ENCODE measurements around the gene DNAAF8.

Gene DNAAF8

GRCh38 chr16:4785758-4786433 is 51.6 kb downstream of the DNAAF8 start:
- in situ Hi-C loops (cut with MboI; ENCODE audit: low sequenced_read_pairs, unreplicated experiment): no loop called here
- no peak for DNase-seq (ENCODE audit: low spot score)
- no peak for TF ChIP-seq CTCF (IDR thresholded peaks at IDR 0.05; ENCODE audit: borderline replicate concordance, control extremely low read depth, extremely low read depth, insufficient read depth, missing control alignments)

- no peak for DNase-seq (ENCODE audit: low spot score)
- in situ Hi-C loops (cut with MboI; ENCODE audit: low sequenced_read_pairs, unreplicated experiment): no loop called here
- TF ChIP-seq CTCF (IDR thresholded peaks at IDR 0.05; ENCODE audit: borderline replicate concordance, control extremely low read depth, extremely low read depth, insufficient read depth, missing control alignments): no peak
Measured at GRCh38 chr16:4787068-4787467, 52.7 kb downstream of the DNAAF8 start.

GRCh38 chr16:4787627-4788482 is 53.5 kb downstream of the DNAAF8 start, which contains the start of gene SEPTIN12:
TSS of gene SEPTIN12 (minus strand) at chr16:4788345. CDS start at chr16:4787645, 700 bp downstream.
- TF ChIP-seq CTCF (IDR thresholded peaks at IDR 0.05; ENCODE audit: borderline replicate concordance, control extremely low read depth, extremely low read depth, insufficient read depth, missing control alignments): no peak
- in situ Hi-C loops (cut with MboI; ENCODE audit: low sequenced_read_pairs, unreplicated experiment): no loop called here
- no peak for DNase-seq (ENCODE audit: low spot score)

- no peak for TF ChIP-seq CTCF (IDR thresholded peaks at IDR 0.05; ENCODE audit: borderline replicate concordance, control extremely low read depth, extremely low read depth, insufficient read depth, missing control alignments)
- no peak for DNase-seq (ENCODE audit: low spot score)
- in situ Hi-C loops (cut with MboI; ENCODE audit: low sequenced_read_pairs, unreplicated experiment): no loop called here
Measured at GRCh38 chr16:4788489-4788889, 54.2 kb downstream of the DNAAF8 start.

GRCh38 chr16:4788910-4789309 is 54.6 kb downstream of the DNAAF8 start:
- no peak for TF ChIP-seq CTCF (IDR thresholded peaks at IDR 0.05; ENCODE audit: borderline replicate concordance, control extremely low read depth, extremely low read depth, insufficient read depth, missing control alignments)
- in situ Hi-C loops (cut with MboI; ENCODE audit: low sequenced_read_pairs, unreplicated experiment): no loop called here
- DNase-seq (ENCODE audit: low spot score): no peak

- in situ Hi-C loops (cut with MboI; ENCODE audit: low sequenced_read_pairs, unreplicated experiment): no loop called here
- no peak for DNase-seq (ENCODE audit: low spot score)
- TF ChIP-seq CTCF (IDR thresholded peaks at IDR 0.05; ENCODE audit: borderline replicate concordance, control extremely low read depth, extremely low read depth, insufficient read depth, missing control alignments): no peak
Measured at GRCh38 chr16:4790261-4790660, 55.9 kb downstream of the DNAAF8 start.
